HepG2 (cell line): ENCODE data around the gene NKD1. TPM values are rescaled to one million over a fixed set of nuclear protein-coding genes. Genes with fewer than 3 reads are reported as not detected.

ENCODE experiments used
- ATAC-seq: fragments of 200-7000 bp; cut with Tn5 transposase; 3 replicates; pipeline ENCODE4 v1.9.1; 2020; ENCODE audit warnings: mild to moderate bottlenecking, moderate library complexity
- BruUV-seq: library from RNA; stranded (reverse); fragments of 400-500 nt; replicated peaks from 2 replicates; lab custom pipeline; 2021; lab: Mats Ljungman, UMichigan
- CTCF ChIA-PET: fragments of 300-600 bp; formaldehyde crosslinking; extraction: SDS; loops from one replicate; lab custom pipeline; 2021; ENCODE audit warnings: low total read pairs, inconsistent platforms, low intra/inter-chr PET ratio; lab: Yijun Ruan, JAX
- POLR2A ChIA-PET: fragments of 350-600 bp; sonication (Branson Sonifier 250); formaldehyde crosslinking; loops from one replicate; lab custom pipeline; 2020; ENCODE audit warnings: antibody characterized with exemption, inconsistent platforms; lab: Yijun Ruan, JAX
- DNase-seq: peaks from one replicate; pipeline ENCODE4 v3.0.0-alpha.2; 2015; ENCODE audit warnings: low spot score
- FAIRE-seq: peaks from 3 replicates; lab custom pipeline; 2011; peaks lifted over from hg19 to GRCh38; lab: Jason Lieb, UNC
- H2AFZ ChIP-seq: one replicate; pipeline ENCODE4 v1.6.1; 2011; ENCODE audit warnings: low read length, inconsistent platforms
- H3K27ac ChIP-seq: fragments of 300-600 bp; 3 replicates; pipeline ENCODE4 v1.8.0; 2011; ENCODE audit warnings: mixed run types, mild to moderate bottlenecking, mixed read lengths, low read length, inconsistent platforms; ENCODE audit not compliant: insufficient read depth; ENCODE audit errors: extremely low read length
- H3K27me3 ChIP-seq, 2 experiments: fragments of 200-600 bp in 1 of 2; 2 replicates in 1 of 2; 3 replicates in 1 of 2; pipeline versions ENCODE4 v1.6.0 to v1.8.0; 2011; ENCODE audit warnings: low read length in 2 of 2, mild to moderate bottlenecking in 2 of 2, moderate library complexity in 2 of 2, inconsistent platforms in 1 of 2; ENCODE audit not compliant: insufficient read depth in 2 of 2, control insufficient read depth in 1 of 2
- H3K36me3 ChIP-seq, 2 experiments: fragments of 200-600 bp in 1 of 2; replicated peaks in 1 of 2; 2 replicates in 1 of 2; 3 replicates in 1 of 2; pipeline versions ENCODE4 v1.5.1 to v1.8.0; 2011; ENCODE audit warnings: low read length in 2 of 2, inconsistent platforms in 1 of 2; ENCODE audit not compliant: insufficient read depth in 2 of 2, control insufficient read depth in 1 of 2
- H3K4me1 ChIP-seq: 2 replicates; pipeline ENCODE4 v1.5.1; 2012; ENCODE audit warnings: low read length, inconsistent platforms; ENCODE audit not compliant: insufficient read depth
- H3K4me2 ChIP-seq: 2 replicates; pipeline ENCODE4 v1.6.0; 2011; ENCODE audit warnings: low read depth, low read length, inconsistent platforms
- H3K4me3 ChIP-seq, 3 experiments: fragments of 200-600 bp in 1 of 3; sonication (generic), shearing (Covaris generic) in 1 of 3; replicated peaks in 1 of 3; 2 replicates each; pipeline ENCODE4 v1.5.1; 2011 to 2016; ENCODE audit warnings: low read length in 3 of 3, inconsistent platforms in 2 of 3, low read depth in 2 of 3, mild to moderate bottlenecking in 2 of 3, control low read depth in 1 of 3, mixed read lengths in 1 of 3; ENCODE audit not compliant: insufficient read depth in 1 of 3
- H3K79me2 ChIP-seq: one replicate; pipeline ENCODE4 v1.6.1; 2011; ENCODE audit warnings: low read length, inconsistent platforms; ENCODE audit not compliant: insufficient read depth
- H3K9ac ChIP-seq: 2 replicates; pipeline ENCODE4 v1.6.0; 2011; ENCODE audit warnings: mild to moderate bottlenecking, low read depth, low read length, inconsistent platforms; ENCODE audit not compliant: insufficient read depth
- H3K9me3 ChIP-seq: 2 replicates; pipeline ENCODE4 v1.5.1; 2012; ENCODE audit warnings: mild to moderate bottlenecking, low read length
- H4K20me1 ChIP-seq: 2 replicates; pipeline ENCODE4 v1.6.0; 2011; ENCODE audit warnings: inconsistent platforms, mild to moderate bottlenecking, low read length, moderate library complexity; ENCODE audit not compliant: insufficient read depth
- CREBL2 ChIP-seq: sonication (generic); formaldehyde crosslinking; IDR thresholded peaks from 2 replicates; pipeline ENCODE4 v1.8.1; 2023; ENCODE audit warnings: missing genetic modification reagents, mild to moderate bottlenecking, borderline replicate concordance
- E2F1 ChIP-seq: sonication (generic); formaldehyde crosslinking; IDR thresholded peaks from 2 replicates; pipeline ENCODE4 v1.5.0; 2020; ENCODE audit warnings: missing genetic modification reagents
- ETV5 ChIP-seq: IDR thresholded peaks from 2 replicates; pipeline ENCODE4 v1.6.1; 2018; ENCODE audit warnings: missing biosample characterization, missing genetic modification reagents, inconsistent platforms, borderline replicate concordance
- NR2F6 ChIP-seq, 2 experiments: IDR thresholded peaks; 2 replicates each; pipeline ENCODE4 v1.6.1; 2016; ENCODE audit warnings: antibody characterized with exemption in 1 of 2, mild to moderate bottlenecking in 1 of 2
- ZNF687 ChIP-seq: sonication (generic); formaldehyde crosslinking; IDR thresholded peaks from 2 replicates; pipeline ENCODE4 v1.5.1; 2020; ENCODE audit warnings: mild to moderate bottlenecking, missing genetic modification reagents, moderate library complexity
- ZNF788 ChIP-seq: sonication (generic); formaldehyde crosslinking; IDR thresholded peaks from 2 replicates; pipeline ENCODE4 v1.5.0; 2020; ENCODE audit warnings: mild to moderate bottlenecking, missing genetic modification reagents, borderline replicate concordance
- ZNF879 ChIP-seq: sonication (generic); formaldehyde crosslinking; IDR thresholded peaks from 2 replicates; pipeline ENCODE4 v1.8.1; 2023; ENCODE audit warnings: missing genetic modification reagents
- WGBS: methylation state at CpG from one replicate; pipeline ENCODE4 v1.1.6; 2017; ENCODE audit warnings: low lambda C conversion rate; 5-methylcytosine and 5-hydroxymethylcytosine counted together
- in situ Hi-C: cut with HindIII; loops from 2 replicates; pipeline ENCODE4 v1.10.0; 2017; ENCODE audit warnings: low pct_unique_long_range_greater_than_20kb; ENCODE audit not compliant: extremely low pct_ligation_motif_present
- intact Hi-C: fragments of 100-400 bp; cut with micrococcal nuclease; formaldehyde crosslinking; loops from one replicate; pipeline ENCODE4 v1.10.0; 2022; ENCODE audit not compliant: unreplicated experiment
- polyA plus RNA-seq, 8 experiments: library from polyadenylated mRNA; depleted of rRNA in 3 of 8; stranded (reverse) in 7 of 8; unstranded in 1 of 8; fragments of >200 nt; fragmentation: Illumina TruSeq in 4 of 8; extraction: Trizol in 4 of 8; gene quantifications; 2 replicates each; pipeline versions ENCODE4 v1.2.1 to v1.2.3, GENCODE V29; 2011 to 2016; ENCODE audit warnings: low read depth in 4 of 8, missing spikeins in 1 of 8, mixed read lengths in 1 of 8; ENCODE audit not compliant: insufficient read depth in 1 of 8
- total RNA-seq, 5 experiments: library from RNA; depleted of rRNA; stranded (reverse); fragments of >200 nt; fragmentation: Illumina TruSeq; extraction: Trizol; gene quantifications; 2 replicates each; pipeline ENCODE4 v1.2.3, GENCODE V29; 2016; ENCODE audit warnings: low read depth in 1 of 5

The NKD1 gene
- total and polyA plus RNA-seq, 2 of the 13 experiments (the other 11 are each of a cell fraction or from before 2014, with no cell fraction given), result 70.4 to 121 TPM

GRCh38 chr16:50501251-50501650 lies 46.9 kb upstream of the NKD1 start:
- in situ Hi-C loops (no loop called here), intact Hi-C loops (no loop called here)
- POLR2A ChIA-PET, result interaction anchor here (1.2 to 1.6 kb wide), 4 partner anchors 33 to 65 kb away, joined by 3 to 4 read pairs (median 4); partner anchors contain the start of gene NKD1
- no peaks in the 10 kb centered on the region for H4K20me1 ChIP-seq
- CTCF ChIA-PET, result no interaction called here
- 85% methylated on average over 2 of the region's 2 CpGs for WGBS
- no peak overlapping the region for H3K4me3 ChIP-seq
- peaks cover 7% of the 10 kb centered on the region for H3K79me2 ChIP-seq
- H3K4me1 ChIP-seq, result peaks cover 85% of the 10 kb centered on the region
- no peaks in the 10 kb centered on the region for H3K36me3 ChIP-seq
- H3K27ac ChIP-seq, result peak overlapping the region; percentile 5
- no peak overlapping the region; the same call in 1 of the 2 replicates for H3K9ac ChIP-seq
- FAIRE-seq (no peak), ATAC-seq (peak; percentile 5; the same call in 1 of the 3 replicates), DNase-seq (no peak)
- 0 out of 2 replicates have a peak, but pooled peaks cover 6% of the 10 kb centered on the region for H3K9me3 ChIP-seq
- no peaks in the 10 kb centered on the region for H3K27me3 ChIP-seq
- no peak overlapping the region for H2AFZ ChIP-seq
- BruUV-seq, result no TSS peak
- H3K4me2 ChIP-seq, result no peak overlapping the region
- TF ChIP-seq ZNF788 (CRISPR knock-in tag) (0 out of 2 replicates have a peak, but pooled peaks have one; percentile 18), ETV5 (peak; percentile 23; the same call in 1 of the 2 replicates), CREBL2 (CRISPR knock-in tag) (no peak), E2F1 (no peak), ZNF879 (CRISPR knock-in tag) (no peak), NR2F6 (IDR thresholded peaks at IDR 0.05) (no peak), NR2F6 (CRISPR knock-in tag; IDR thresholded peaks at IDR 0.05) (0 out of 2 replicates have a peak, but pooled peaks have one; percentile 7), ZNF687 (CRISPR knock-in tag) (peak; percentile 40)
